ENCODE results near the gene C4B.
"Not testable (repeated sequence)": the region's sequence is repeated elsewhere in the genome, so short reads cannot be mapped to it uniquely, and the experiment has no call there.

Gene C4B

DNA sequence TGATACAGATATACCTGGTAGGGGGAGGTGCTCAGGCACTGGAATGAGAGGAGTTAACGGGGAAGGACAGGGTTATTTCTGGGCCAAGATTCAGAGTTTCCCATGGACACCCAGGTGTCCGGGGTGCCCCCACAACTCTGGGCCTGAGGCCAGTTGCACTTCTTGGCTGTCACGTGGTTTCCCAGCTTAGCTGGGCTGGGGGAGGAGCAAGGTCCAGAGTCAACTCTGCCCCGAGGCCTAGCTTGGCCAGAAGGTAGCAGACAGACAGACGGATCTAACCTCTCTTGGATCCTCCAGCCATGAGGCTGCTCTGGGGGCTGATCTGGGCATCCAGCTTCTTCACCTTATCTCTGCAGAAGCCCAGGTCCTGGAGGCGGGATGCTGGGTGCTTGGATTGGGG is at the start of gene C4B:
Gene C4B (plus strand): TSS at position 249 of the 400 bp plus-strand sequence. CDS start 51 bp downstream, at position 300.
- H3K36me3 ChIP-seq (ENCODE audit: insufficient read depth); H4K20me1 ChIP-seq (ENCODE audit: insufficient read depth); H3K9ac ChIP-seq; H3K79me2 ChIP-seq (ENCODE audit: insufficient read depth, low read depth); H3K27ac ChIP-seq; H3K27me3 ChIP-seq (ENCODE audit: insufficient read depth, low read depth); H3K4me3 ChIP-seq (IDR thresholded peaks at IDR 0.05; ENCODE audit: insufficient read depth, low read depth, low read length); H2AFZ ChIP-seq (ENCODE audit: low read depth); H3K4me1 ChIP-seq (ENCODE audit: low read depth, poor library complexity, severe bottlenecking); H3K4me2 ChIP-seq: not testable (repeated sequence)

DNA sequence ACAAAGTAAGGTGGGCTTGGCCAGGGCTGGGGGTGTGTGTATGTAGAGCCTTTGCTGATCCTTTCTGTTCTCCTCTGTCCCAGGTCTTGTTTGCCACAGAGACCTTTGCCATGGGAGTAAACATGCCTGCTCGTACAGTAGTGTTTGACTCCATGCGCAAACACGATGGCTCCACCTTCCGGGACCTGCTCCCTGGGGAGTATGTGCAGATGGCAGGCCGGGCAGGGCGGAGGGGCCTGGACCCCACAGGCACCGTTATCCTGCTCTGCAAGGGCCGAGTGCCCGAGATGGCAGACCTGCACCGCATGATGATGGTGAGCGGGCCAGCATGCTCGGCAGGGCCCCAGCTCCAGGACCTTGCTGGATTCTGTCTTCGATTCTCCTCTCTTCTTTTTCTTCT is 48.9 kb upstream of the C4B start:
- Histone ChIP-seq H3K27ac (no peak overlapping the region), H3K79me2 (ENCODE audit: insufficient read depth, low read depth) (no peaks in the 10 kb centered on the region), H2AFZ (ENCODE audit: low read depth) (no peak overlapping the region), H3K9ac (no peak overlapping the region), H3K27me3 (ENCODE audit: insufficient read depth, low read depth) (no peaks in the 10 kb centered on the region), H3K4me1 (ENCODE audit: low read depth, poor library complexity, severe bottlenecking) (no peaks in the 10 kb centered on the region), H4K20me1 (ENCODE audit: insufficient read depth) (no peaks in the 10 kb centered on the region), H3K36me3 (ENCODE audit: insufficient read depth) (peaks cover 8% of the 10 kb centered on the region; the same call in 1 of the 2 replicates), H3K4me3 (IDR thresholded peaks at IDR 0.05; ENCODE audit: insufficient read depth, low read depth, low read length) (no peak overlapping the region), H3K4me2 (no peak overlapping the region)
- TF ChIP-seq, protein P1, sequence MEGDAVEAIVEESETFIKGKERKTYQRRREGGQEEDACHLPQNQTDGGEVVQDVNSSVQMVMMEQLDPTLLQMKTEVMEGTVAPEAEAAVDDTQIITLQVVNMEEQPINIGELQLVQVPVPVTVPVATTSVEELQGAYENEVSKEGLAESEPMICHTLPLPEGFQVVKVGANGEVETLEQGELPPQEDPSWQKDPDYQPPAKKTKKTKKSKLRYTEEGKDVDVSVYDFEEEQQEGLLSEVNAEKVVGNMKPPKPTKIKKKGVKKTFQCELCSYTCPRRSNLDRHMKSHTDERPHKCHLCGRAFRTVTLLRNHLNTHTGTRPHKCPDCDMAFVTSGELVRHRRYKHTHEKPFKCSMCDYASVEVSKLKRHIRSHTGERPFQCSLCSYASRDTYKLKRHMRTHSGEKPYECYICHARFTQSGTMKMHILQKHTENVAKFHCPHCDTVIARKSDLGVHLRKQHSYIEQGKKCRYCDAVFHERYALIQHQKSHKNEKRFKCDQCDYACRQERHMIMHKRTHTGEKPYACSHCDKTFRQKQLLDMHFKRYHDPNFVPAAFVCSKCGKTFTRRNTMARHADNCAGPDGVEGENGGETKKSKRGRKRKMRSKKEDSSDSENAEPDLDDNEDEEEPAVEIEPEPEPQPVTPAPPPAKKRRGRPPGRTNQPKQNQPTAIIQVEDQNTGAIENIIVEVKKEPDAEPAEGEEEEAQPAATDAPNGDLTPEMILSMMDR (conservative IDR thresholded peaks at IDR 0.05; ENCODE audit: low read depth, low read length): no peak

DNA sequence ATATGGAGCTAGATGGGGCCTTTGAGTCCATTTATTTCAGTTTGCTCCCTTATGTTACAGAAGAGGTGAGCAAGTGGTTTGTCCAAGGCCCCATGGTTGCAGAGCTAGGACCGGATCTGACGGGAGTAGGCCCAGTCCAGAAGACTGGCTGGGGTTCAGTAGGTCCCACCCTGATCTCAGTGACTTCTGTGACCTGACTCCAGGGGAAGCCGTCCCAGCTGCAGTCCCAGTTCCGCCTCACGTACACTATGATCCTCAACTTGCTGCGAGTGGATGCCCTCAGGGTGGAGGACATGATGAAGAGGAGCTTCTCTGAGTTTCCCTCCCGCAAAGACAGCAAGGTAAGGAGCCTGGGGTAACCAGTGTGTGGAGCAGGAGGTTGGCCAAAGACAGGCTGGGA is 48.1 kb upstream of the C4B start:
- no peaks in the 10 kb centered on the region for H3K27me3 ChIP-seq (ENCODE audit: insufficient read depth, low read depth)
- peaks cover 8% of the 10 kb centered on the region; the same call in 1 of the 2 replicates for H3K36me3 ChIP-seq (ENCODE audit: insufficient read depth)
- H3K79me2 ChIP-seq (ENCODE audit: insufficient read depth, low read depth): no peaks in the 10 kb centered on the region
- H3K4me1 ChIP-seq (ENCODE audit: low read depth, poor library complexity, severe bottlenecking): peaks cover 4% of the 10 kb centered on the region
- no peak overlapping the region for H2AFZ ChIP-seq (ENCODE audit: low read depth)
- no peaks in the 10 kb centered on the region for H4K20me1 ChIP-seq (ENCODE audit: insufficient read depth)
- H3K4me3 ChIP-seq (IDR thresholded peaks at IDR 0.05; ENCODE audit: insufficient read depth, low read depth, low read length): no peak overlapping the region
- no peak overlapping the region for H3K4me2 ChIP-seq
- TF ChIP-seq, protein P1 (conservative IDR thresholded peaks at IDR 0.05; ENCODE audit: low read depth, low read length): no peak
- no peak overlapping the region for H3K9ac ChIP-seq
- H3K27ac ChIP-seq: no peak overlapping the region

DNA sequence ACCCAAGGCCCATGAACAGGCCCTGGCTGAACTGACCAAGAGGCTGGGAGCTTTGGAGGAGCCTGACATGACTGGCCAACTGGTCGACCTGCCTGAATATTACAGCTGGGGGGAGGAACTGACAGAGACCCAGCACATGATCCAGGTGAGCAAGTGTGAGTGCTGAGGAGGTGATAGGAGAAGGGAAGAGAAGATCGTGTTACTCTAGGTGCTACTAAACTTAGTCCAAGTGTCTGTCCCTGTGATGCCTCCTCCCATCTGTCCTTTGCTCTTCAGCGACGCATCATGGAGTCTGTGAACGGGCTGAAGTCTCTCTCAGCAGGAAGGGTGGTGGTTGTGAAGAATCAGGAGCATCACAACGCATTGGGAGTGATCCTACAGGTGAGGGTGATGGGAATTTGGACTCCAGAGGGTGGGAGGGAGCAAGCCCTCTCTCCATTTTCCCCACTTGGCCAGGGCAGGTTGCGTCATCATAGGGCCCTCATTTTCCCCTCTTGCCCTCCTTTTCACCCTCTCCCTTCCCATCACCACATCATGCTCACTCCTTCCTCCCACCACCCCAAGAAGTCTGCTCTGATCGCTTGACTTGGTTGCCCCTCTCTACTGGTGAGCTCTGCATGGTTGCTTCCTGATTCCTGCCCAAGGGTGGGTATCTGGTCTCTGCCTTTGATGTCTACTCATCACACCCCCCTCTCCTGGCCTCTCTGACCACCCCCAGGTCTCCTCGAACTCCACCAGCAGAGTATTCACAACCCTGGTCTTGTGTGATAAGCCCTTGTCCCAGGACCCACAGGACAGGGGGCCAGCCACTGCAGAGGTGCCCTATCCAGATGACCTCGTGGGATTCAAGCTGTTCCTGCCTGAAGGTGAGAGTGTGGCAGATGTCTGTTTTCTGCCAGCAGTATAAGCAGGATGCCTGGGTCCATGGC is 47.3 kb upstream of the C4B start:
- no peak overlapping the region for H3K4me2 ChIP-seq
- no peaks in the 10 kb centered on the region for H4K20me1 ChIP-seq (ENCODE audit: insufficient read depth)
- H3K79me2 ChIP-seq (ENCODE audit: insufficient read depth, low read depth): no peaks in the 10 kb centered on the region
- no peak overlapping the region for H2AFZ ChIP-seq (ENCODE audit: low read depth)
- H3K27ac ChIP-seq: no peak overlapping the region
- 0 out of 2 replicates have a peak, but pooled peaks cover under 1% of the 10 kb centered on the region for H3K36me3 ChIP-seq (ENCODE audit: insufficient read depth)
- no peak overlapping the region for H3K4me3 ChIP-seq (IDR thresholded peaks at IDR 0.05; ENCODE audit: insufficient read depth, low read depth, low read length)
- TF ChIP-seq, protein P1 (conservative IDR thresholded peaks at IDR 0.05; ENCODE audit: low read depth, low read length): no peak
- H3K4me1 ChIP-seq (ENCODE audit: low read depth, poor library complexity, severe bottlenecking): peaks cover 4% of the 10 kb centered on the region
- H3K27me3 ChIP-seq (ENCODE audit: insufficient read depth, low read depth): no peaks in the 10 kb centered on the region
- H3K9ac ChIP-seq: no peak overlapping the region

DNA sequence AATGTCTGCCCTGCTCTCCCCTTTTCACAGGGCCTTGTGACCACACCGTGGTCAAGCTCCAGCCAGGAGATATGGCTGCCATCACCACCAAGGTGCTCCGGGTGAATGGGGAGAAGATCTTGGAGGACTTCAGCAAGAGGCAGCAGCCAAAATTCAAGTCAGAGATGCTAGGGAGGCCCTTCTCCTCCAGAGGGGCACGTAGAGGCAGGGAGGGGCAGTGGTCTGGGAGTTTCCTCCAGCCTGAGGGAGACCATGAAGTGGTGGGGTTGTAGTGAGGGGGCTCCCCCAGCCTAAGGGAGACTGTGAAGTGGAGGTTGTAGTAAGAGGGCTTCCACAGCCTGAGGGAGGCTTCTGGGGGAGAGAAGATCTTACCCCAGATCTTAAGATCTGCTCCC is 46.7 kb upstream of the C4B start:
- TF ChIP-seq, protein P1 (conservative IDR thresholded peaks at IDR 0.05; ENCODE audit: low read depth, low read length): no peak
- Histone ChIP-seq H3K27me3 (ENCODE audit: insufficient read depth, low read depth) (no peaks in the 10 kb centered on the region), H3K4me2 (no peak overlapping the region), H3K79me2 (ENCODE audit: insufficient read depth, low read depth) (no peaks in the 10 kb centered on the region; the same call in 1 of the 2 replicates), H3K4me1 (ENCODE audit: low read depth, poor library complexity, severe bottlenecking) (peaks cover 4% of the 10 kb centered on the region), H3K4me3 (IDR thresholded peaks at IDR 0.05; ENCODE audit: insufficient read depth, low read depth, low read length) (no peak overlapping the region), H3K9ac (no peak overlapping the region), H2AFZ (ENCODE audit: low read depth) (no peak overlapping the region), H3K36me3 (ENCODE audit: insufficient read depth) (no peaks in the 10 kb centered on the region), H3K27ac (no peak overlapping the region), H4K20me1 (ENCODE audit: insufficient read depth) (no peaks in the 10 kb centered on the region)

Measured in KMS-11 (cell line).